Measurements from ENCODE around the gene ATXN7. TPM values are rescaled to one million over a fixed set of nuclear protein-coding genes. Genes with fewer than 3 reads are reported as not detected.

ATXN7 gene
- polyA plus RNA-seq, 1 donor from 2014 or later = 6.7 TPM

DNA sequence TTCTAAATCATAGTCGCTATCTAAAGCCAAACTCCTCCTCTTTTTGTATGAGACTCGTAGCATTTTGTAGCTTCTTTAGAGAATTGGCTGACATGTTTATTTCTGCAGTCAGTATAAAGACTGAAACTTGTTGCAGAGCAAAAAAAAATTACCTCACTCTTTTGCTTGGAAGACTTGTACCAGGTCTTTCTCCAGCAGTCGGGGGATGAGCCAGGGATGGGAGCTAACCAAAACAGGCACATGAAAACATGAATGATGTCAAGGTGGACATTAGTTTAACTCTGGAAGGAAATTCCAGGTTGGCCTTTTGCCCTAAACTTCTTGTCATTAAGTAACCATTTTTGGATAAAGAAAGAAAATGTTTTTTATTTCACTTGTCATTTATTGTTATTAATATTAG is 95.5 kb downstream of the ATXN7 start (continued):
- TF ChIP-seq, protein P1, sequence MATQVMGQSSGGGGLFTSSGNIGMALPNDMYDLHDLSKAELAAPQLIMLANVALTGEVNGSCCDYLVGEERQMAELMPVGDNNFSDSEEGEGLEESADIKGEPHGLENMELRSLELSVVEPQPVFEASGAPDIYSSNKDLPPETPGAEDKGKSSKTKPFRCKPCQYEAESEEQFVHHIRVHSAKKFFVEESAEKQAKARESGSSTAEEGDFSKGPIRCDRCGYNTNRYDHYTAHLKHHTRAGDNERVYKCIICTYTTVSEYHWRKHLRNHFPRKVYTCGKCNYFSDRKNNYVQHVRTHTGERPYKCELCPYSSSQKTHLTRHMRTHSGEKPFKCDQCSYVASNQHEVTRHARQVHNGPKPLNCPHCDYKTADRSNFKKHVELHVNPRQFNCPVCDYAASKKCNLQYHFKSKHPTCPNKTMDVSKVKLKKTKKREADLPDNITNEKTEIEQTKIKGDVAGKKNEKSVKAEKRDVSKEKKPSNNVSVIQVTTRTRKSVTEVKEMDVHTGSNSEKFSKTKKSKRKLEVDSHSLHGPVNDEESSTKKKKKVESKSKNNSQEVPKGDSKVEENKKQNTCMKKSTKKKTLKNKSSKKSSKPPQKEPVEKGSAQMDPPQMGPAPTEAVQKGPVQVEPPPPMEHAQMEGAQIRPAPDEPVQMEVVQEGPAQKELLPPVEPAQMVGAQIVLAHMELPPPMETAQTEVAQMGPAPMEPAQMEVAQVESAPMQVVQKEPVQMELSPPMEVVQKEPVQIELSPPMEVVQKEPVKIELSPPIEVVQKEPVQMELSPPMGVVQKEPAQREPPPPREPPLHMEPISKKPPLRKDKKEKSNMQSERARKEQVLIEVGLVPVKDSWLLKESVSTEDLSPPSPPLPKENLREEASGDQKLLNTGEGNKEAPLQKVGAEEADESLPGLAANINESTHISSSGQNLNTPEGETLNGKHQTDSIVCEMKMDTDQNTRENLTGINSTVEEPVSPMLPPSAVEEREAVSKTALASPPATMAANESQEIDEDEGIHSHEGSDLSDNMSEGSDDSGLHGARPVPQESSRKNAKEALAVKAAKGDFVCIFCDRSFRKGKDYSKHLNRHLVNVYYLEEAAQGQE (IDR thresholded peaks at IDR 0.05; ENCODE audit: borderline replicate concordance) = no peak

DNA sequence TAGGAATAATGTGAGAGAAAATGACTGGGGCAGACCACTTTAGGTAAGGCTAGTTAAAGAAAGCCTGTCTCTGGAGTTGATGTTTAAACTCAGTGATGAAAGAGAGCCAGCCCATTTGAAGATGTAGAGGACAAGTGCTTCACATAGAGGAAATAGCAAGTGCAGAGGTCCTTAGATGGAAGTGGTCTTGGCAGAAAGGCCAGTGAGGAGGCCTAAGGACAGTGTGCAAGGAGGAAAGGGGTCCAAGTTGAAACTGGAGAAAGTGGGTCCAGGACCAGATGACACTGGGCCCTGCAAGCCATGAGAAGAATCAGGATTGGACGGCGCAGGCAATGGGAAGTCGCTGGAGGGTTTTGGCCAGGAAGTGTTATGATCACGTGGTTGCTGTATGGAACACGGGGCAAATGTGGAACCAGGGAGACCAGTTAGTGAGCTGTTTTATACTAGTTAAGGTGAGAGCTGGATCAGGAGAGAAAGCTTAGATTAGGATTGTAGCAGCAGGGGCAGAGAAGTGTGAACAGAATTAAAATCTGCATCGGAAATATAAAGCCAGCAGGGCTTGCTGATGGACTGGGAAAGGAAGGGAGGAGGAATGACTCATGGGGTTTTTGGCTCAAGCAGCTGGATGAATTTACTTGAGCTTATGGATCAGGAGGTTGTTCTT is 96.5 kb downstream of the ATXN7 start:
- Histone ChIP-seq H3K27me3 (ENCODE audit: insufficient read depth, low read depth, low read length) (no peaks in the 10 kb centered on the region), H3F3A (ENCODE audit: insufficient read depth, low read length, poor library complexity, severe bottlenecking) (no peaks in the 10 kb centered on the region), H2AFZ (ENCODE audit: low read depth, low read length) (no peak overlapping the region), H3K9ac (ENCODE audit: low read length) (no peak overlapping the region), H3K9me2 (ENCODE audit: insufficient read depth, low read length) (no peaks in the 10 kb centered on the region), H3K9me3 (ENCODE audit: low read length) (no peaks in the 10 kb centered on the region), H3K4me2 (ENCODE audit: low read length) (no peak overlapping the region), H3K4me3 (ENCODE audit: low read length) (no peak overlapping the region), H4K20me1 (ENCODE audit: insufficient read depth) (no peaks in the 10 kb centered on the region), H3K36me3 (ENCODE audit: insufficient read depth, low read length) (no peaks in the 10 kb centered on the region), H3K79me2 (replicated peaks; ENCODE audit: insufficient read depth, low read length) (no peaks in the 10 kb centered on the region), H3K27ac (ENCODE audit: low read length) (no peak overlapping the region)
- no peak for TF ChIP-seq EP300 (conservative IDR thresholded peaks at IDR 0.05; ENCODE audit: poor library complexity, severe bottlenecking)
- no peak for TF ChIP-seq MXI1 (conservative IDR thresholded peaks at IDR 0.05; ENCODE audit: poor library complexity, severe bottlenecking)
- TF ChIP-seq TAF1 (IDR thresholded peaks at IDR 0.05; ENCODE audit: low read depth) = no peak
- TF ChIP-seq, protein P2, sequence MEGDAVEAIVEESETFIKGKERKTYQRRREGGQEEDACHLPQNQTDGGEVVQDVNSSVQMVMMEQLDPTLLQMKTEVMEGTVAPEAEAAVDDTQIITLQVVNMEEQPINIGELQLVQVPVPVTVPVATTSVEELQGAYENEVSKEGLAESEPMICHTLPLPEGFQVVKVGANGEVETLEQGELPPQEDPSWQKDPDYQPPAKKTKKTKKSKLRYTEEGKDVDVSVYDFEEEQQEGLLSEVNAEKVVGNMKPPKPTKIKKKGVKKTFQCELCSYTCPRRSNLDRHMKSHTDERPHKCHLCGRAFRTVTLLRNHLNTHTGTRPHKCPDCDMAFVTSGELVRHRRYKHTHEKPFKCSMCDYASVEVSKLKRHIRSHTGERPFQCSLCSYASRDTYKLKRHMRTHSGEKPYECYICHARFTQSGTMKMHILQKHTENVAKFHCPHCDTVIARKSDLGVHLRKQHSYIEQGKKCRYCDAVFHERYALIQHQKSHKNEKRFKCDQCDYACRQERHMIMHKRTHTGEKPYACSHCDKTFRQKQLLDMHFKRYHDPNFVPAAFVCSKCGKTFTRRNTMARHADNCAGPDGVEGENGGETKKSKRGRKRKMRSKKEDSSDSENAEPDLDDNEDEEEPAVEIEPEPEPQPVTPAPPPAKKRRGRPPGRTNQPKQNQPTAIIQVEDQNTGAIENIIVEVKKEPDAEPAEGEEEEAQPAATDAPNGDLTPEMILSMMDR (IDR thresholded peaks at IDR 0.05; ENCODE audit: poor library complexity, severe bottlenecking) = no peak
- no peak for TF ChIP-seq RAD21 (conservative IDR thresholded peaks at IDR 0.05)
- TF ChIP-seq EZH2 (IDR thresholded peaks at IDR 0.05; ENCODE audit: borderline replicate concordance, insufficient read depth, low read length, poor library complexity, severe bottlenecking) = no peak
- TF ChIP-seq, protein P1 (IDR thresholded peaks at IDR 0.05; ENCODE audit: borderline replicate concordance) = no peak
- TF ChIP-seq SMC3 (conservative IDR thresholded peaks at IDR 0.05; ENCODE audit: poor library complexity) = no peak
- TF ChIP-seq POLR2AphosphoS5 (IDR thresholded peaks at IDR 0.05) = no peak
